ENCODE data around the gene MAD1L1. TPM values are rescaled to one million over a fixed set of nuclear protein-coding genes. Genes with fewer than 3 reads are reported as not detected.

Gene MAD1L1
- total RNA-seq, 1 donor from 2014 or later, result 56.2 TPM

DNA sequence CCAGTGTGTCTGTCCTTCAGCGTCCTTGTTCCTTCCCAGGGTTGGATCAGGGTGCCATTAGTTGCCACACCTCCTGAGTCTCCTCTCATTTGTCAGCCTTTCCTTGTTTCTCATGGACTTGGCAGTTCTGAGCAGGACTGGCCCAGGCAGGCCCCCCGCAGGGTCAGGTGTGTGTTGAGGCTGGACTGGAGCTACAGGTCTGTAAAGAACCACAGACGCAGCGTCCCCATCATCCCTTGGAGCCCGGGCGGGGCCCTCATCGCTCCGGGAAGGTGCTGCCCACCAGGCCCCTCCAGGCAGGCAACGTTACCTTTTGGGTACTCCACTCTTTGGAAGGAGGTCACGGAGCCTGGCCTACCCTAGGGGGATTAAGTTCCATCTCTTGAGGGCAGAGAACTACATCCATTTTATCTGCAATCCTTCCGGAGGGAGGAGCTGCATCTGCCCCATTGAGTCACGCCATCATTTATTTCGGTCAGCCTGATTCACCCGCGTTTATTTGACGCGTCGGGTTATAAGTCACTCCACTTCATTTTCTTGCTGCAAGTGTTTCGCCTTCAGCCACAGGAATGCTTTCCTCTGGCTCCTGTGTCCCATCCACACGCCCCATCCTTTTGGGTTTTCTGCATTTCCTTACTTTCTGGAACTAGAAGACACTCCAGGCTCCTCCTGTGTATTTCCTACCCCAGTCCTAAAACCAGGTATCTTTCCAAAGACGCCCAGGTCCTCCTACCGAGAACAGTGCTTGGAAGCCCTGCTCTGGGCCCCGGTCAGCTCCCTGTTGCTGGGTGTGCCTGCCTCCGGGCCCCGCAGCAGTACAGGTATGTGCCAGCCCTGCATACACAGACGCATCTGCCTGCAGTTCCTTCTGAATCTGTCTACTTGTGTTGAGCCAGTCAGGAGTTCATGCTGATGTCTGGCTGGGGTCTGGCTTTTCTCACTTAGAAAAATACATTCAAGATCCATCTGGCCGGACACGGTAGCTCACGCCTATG, 141.9 kb downstream of the MAD1L1 start:
- H3K27ac Mint-ChIP-seq, result no peak overlapping the region
- H3K36me3 Mint-ChIP-seq (ENCODE audit: low read depth), result no peaks in the 10 kb centered on the region
- no peaks in the 10 kb centered on the region for H3K9me3 Mint-ChIP-seq
- peaks cover 6% of the 10 kb centered on the region for H3K4me1 Mint-ChIP-seq (ENCODE audit: low read depth)
- H3K4me3 Mint-ChIP-seq, result no peak overlapping the region
- no peak for DNase-seq (ENCODE audit: low spot score)
- no peaks in the 10 kb centered on the region for H3K27me3 Mint-ChIP-seq (ENCODE audit: insufficient read depth)
- intact Hi-C loops (cut with micrococcal nuclease), result no loop called here

DNA sequence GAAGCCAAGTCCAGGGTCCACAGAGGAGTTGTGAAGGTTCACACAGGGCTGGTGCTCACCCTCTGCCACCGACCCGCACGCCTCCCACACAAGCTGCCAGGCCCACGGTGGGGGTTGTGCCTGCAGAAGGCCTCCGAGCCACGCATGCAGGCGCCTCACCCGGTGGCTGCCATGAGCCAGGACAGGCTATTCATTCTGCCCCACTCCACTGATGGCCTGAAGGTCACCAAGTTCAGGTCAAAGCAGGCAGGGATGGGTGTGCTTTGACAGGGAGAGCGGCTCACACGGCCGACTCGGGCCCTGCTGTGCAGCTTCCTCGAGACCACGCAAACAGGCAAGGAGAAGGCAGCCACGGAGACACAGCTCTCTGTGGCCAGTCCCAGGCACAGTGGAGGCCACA, 143.9 kb downstream of the MAD1L1 start:
- no peak overlapping the region for H3K4me3 Mint-ChIP-seq
- H3K27me3 Mint-ChIP-seq (ENCODE audit: insufficient read depth), result no peaks in the 10 kb centered on the region
- H3K36me3 Mint-ChIP-seq (ENCODE audit: low read depth), result no peaks in the 10 kb centered on the region
- no peak overlapping the region for H3K27ac Mint-ChIP-seq
- intact Hi-C loops (cut with micrococcal nuclease), result no loop called here
- no peaks in the 10 kb centered on the region for H3K9me3 Mint-ChIP-seq
- peaks cover 13% of the 10 kb centered on the region for H3K4me1 Mint-ChIP-seq (ENCODE audit: low read depth)
- no peak for DNase-seq (ENCODE audit: low spot score)

DNA sequence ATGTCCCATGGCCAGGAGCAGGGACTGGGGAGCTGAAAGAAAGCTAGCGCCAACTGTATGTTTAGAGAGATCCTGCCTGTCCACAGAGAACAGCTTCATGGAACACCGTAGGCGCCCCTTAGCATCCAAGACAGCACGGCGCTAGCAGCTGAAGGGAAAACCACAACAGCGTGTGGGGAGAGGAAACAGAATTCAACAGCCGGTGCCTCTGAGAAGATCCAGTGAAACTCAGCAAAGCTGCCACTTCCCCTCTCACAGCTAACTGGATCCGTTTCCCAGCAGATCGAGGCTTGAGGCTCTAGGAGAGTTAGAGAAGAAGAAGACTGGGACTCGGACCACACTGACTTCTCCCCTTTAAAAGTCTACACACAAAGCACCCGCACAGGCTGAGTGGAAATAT, 145.0 kb downstream of the MAD1L1 start:
- no peak for DNase-seq (ENCODE audit: low spot score)
- H3K27ac Mint-ChIP-seq, result no peak overlapping the region
- H3K4me1 Mint-ChIP-seq (ENCODE audit: low read depth), result peaks cover 13% of the 10 kb centered on the region
- no peaks in the 10 kb centered on the region for H3K27me3 Mint-ChIP-seq (ENCODE audit: insufficient read depth)
- no peaks in the 10 kb centered on the region for H3K9me3 Mint-ChIP-seq
- no peak overlapping the region for H3K4me3 Mint-ChIP-seq
- H3K36me3 Mint-ChIP-seq (ENCODE audit: low read depth), result no peaks in the 10 kb centered on the region
- intact Hi-C loops (cut with micrococcal nuclease), result no loop called here

DNA sequence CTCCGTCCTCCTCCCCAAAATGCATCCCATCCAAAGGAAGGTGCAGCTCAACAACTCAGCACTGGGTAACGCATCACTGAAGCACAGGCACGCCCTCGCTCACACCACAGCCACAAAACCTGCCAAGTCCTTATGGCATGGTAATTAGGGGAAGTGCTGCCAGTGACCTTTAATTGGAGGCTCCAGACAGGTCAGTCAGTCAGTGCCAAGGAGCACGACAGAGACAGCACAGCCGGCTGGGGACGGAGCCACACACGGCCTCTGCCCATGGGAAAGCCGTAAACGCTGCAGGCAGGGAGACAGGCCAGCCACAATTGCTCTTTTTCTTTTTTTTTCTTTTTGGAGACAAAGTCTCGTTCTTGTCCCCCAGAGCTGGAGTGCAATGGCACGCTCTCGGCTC, 146.5 kb downstream of the MAD1L1 start:
- no peak overlapping the region for H3K27ac Mint-ChIP-seq
- no peaks in the 10 kb centered on the region for H3K9me3 Mint-ChIP-seq
- DNase-seq (ENCODE audit: low spot score), result no peak
- no peaks in the 10 kb centered on the region for H3K36me3 Mint-ChIP-seq (ENCODE audit: low read depth)
- intact Hi-C loops (cut with micrococcal nuclease), result no loop called here
- H3K4me3 Mint-ChIP-seq, result no peak overlapping the region
- H3K4me1 Mint-ChIP-seq (ENCODE audit: low read depth), result peaks cover 13% of the 10 kb centered on the region
- no peaks in the 10 kb centered on the region for H3K27me3 Mint-ChIP-seq (ENCODE audit: insufficient read depth)

DNA sequence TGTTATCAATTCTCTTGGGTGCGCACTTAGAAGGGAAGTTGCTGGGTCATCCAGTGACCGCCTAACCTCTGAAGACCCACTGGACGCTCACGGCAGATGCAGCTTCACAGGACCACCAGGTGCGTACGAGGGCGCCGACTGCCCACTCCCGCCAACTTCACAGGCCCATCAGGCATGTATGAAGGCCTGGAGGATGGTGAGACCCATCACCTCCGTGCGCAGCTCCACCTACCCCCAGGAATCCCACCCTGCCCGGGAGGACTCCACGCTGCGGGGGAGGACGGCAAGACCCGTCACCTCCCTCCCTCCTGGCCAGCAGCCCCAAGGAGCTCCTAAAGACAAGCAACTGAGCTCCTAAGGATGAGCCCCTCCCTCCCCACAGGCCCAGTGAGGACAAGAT, 146.9 kb downstream of the MAD1L1 start:
- no peaks in the 10 kb centered on the region for H3K27me3 Mint-ChIP-seq (ENCODE audit: insufficient read depth)
- intact Hi-C loops (cut with micrococcal nuclease), result no loop called here
- no peak for DNase-seq (ENCODE audit: low spot score)
- no peaks in the 10 kb centered on the region for H3K36me3 Mint-ChIP-seq (ENCODE audit: low read depth)
- H3K9me3 Mint-ChIP-seq, result no peaks in the 10 kb centered on the region
- no peak overlapping the region for H3K4me3 Mint-ChIP-seq
- H3K4me1 Mint-ChIP-seq (ENCODE audit: low read depth), result peaks cover 13% of the 10 kb centered on the region
- H3K27ac Mint-ChIP-seq, result no peak overlapping the region

DNA sequence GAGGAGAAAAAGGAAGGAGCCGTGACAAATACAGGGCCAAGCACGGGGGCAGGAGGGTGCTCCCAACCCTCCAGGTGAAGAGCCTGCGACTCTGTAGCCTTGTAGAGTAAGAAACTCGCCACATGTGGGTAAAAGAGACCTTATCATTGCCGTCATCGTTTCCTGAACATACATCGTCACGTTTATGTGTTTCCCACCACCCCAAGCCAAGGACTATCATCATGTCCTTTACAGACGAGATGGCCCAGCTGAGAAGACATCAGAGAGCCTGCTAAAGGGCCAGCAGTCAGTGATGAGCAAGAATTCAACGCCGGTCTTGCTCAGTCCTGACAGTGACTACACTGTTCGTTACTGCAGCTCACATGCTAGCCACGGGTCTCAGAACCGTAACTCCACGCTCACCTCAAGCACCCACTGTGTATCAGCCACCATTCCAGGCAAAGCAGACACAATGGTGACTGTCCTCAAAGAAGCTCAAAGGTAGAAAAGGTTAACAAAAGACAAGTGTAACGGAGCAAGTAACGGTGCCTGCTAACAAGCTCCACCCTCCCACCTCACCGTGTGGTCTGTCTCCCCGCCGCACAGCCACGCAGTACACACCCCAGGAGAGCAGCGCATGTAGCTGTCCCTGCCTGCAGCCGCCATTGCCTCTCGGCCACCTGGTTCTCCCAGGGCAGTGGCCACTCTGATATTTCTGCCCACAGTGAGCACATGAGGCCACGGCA, 147.8 kb downstream of the MAD1L1 start:
- H3K27ac Mint-ChIP-seq, result peak overlapping the region; percentile 35
- H3K36me3 Mint-ChIP-seq (ENCODE audit: low read depth), result no peaks in the 10 kb centered on the region
- H3K4me1 Mint-ChIP-seq (ENCODE audit: low read depth), result peaks cover 13% of the 10 kb centered on the region
- H3K27me3 Mint-ChIP-seq (ENCODE audit: insufficient read depth), result no peaks in the 10 kb centered on the region
- H3K9me3 Mint-ChIP-seq, result no peaks in the 10 kb centered on the region
- H3K4me3 Mint-ChIP-seq, result no peak overlapping the region
- intact Hi-C loops (cut with micrococcal nuclease), result no loop called here
- DNase-seq (ENCODE audit: low spot score), result no peak

DNA sequence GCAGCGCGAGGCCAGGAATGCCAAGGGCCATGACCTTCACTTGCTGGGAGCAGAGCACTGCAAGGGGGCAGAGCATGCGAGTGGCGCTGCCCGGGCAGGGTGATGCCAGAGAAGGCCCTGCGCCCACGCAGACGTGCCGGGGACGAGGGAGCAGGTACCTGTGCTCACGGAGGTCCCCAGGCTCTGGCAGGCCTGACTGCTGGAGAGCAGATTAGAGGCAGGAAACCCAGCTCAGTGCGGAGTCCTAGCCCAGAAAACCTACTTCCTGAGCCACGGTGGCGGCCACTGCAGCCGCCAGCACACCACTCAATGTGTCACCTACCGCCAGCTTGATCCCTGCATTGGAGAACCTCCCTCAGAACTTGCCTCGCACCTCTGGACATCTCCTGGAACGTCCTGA, 148.4 kb downstream of the MAD1L1 start:
- peaks cover 13% of the 10 kb centered on the region for H3K4me1 Mint-ChIP-seq (ENCODE audit: low read depth)
- no peaks in the 10 kb centered on the region for H3K27me3 Mint-ChIP-seq (ENCODE audit: insufficient read depth)
- H3K27ac Mint-ChIP-seq, result no peak overlapping the region
- no peak for DNase-seq (ENCODE audit: low spot score)
- intact Hi-C loops (cut with micrococcal nuclease), result no loop called here
- no peak overlapping the region for H3K4me3 Mint-ChIP-seq
- H3K9me3 Mint-ChIP-seq, result no peaks in the 10 kb centered on the region
- no peaks in the 10 kb centered on the region for H3K36me3 Mint-ChIP-seq (ENCODE audit: low read depth)

DNA sequence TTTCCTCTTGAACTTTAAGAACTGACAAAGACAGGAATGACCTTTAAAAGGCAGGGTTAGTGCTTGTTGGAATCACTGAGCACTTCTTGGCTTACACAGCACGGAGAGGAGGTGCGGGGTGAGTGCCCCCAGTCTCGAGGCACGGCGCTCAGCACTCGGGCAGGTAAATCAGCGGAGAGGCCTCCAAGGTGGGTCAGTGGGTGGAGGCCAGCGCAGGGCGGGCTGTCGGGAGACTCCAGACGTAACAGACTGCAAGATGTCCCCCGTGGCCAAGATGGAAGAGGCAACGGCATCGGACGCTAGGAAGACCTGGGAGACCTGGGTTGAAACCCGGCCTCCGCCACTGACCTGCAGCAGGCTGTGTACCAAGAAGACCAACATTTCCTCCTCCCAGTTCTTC, 149.4 kb downstream of the MAD1L1 start:
- Mint-ChIP-seq H3K4me1 (ENCODE audit: low read depth) (peaks cover 13% of the 10 kb centered on the region), H3K27ac (no peak overlapping the region), H3K4me3 (no peak overlapping the region), H3K9me3 (no peaks in the 10 kb centered on the region), H3K36me3 (ENCODE audit: low read depth) (no peaks in the 10 kb centered on the region), H3K27me3 (ENCODE audit: insufficient read depth) (no peaks in the 10 kb centered on the region)
- no peak for DNase-seq (ENCODE audit: low spot score)
- intact Hi-C loops (cut with micrococcal nuclease), result no loop called here

DNA sequence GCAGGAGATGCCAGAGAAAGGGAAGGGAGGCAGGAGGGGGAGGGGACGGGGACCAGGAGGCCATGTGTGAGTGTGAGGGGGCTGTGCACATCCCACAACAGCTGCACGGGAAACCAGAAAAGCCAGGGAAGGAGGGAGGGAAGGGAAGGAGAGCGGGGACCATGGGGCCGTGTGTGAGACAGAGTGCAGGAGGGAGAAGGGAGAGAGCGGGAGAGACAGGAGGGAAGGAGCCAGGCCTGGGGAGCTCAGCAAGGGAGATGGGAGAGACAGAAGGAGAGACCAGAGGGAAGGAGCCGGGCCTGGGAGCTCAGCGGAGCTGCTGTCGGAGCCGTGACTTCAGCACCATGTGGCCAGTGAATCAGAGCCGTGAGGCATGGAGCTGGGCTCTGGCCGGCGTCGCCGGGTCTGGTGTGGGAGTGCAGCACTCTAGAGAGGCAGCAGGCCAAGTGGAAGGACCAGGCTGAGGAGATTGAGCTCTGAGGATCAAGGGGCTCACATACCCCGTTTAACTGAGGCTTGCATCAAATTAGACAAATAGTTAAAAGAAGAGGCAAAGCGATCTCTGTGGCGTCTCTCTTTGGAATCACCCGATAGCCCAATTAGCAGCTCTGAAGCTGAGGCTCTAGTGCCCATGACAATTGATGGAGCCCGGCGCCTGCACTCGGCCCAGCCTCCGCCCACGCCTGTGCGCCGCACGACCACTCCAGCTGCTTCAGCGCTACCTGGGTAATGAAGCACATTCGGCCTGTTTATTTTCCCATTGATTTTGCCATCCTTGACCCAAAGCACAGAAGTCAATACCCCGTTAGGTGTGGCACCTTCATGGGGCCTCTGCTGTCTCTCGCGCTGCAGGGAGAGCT, 150.4 kb downstream of the MAD1L1 start:
- Mint-ChIP-seq H3K4me3 (no peak overlapping the region), H3K9me3 (no peaks in the 10 kb centered on the region), H3K27me3 (ENCODE audit: insufficient read depth) (no peaks in the 10 kb centered on the region), H3K27ac (no peak overlapping the region), H3K4me1 (ENCODE audit: low read depth) (peaks cover 13% of the 10 kb centered on the region), H3K36me3 (ENCODE audit: low read depth) (no peaks in the 10 kb centered on the region)
- intact Hi-C loops (cut with micrococcal nuclease), result no loop called here
- DNase-seq (ENCODE audit: low spot score), result no peak

DNA sequence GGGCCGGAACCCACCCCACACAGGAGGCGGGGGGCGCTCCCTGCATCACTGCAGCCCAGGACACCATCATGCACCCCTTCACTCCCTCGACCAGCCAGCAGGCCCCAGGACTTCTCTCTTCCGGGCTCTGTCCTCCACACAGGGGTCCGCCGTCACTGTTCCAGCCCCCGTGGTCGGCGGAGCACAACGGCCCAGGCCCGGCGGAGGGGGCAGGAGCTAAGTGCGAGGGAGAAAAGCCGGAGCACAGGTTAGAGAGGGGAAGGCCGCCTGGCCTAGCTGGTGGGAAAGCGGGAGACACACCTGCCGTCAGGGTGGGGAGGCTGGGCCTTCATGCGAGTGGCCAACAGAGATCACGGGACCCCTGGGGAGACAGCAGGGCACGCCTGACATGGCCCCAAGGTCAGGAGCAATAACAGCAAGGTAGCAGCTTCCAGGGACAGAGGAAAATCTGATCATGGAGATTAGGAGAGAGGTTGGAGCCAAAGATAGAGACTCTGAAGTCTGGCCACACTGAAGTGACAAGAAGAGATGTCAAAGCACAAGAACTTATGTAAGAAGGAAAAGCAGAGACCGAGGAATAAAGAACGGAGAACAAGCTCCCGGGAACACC, 151.1 kb downstream of the MAD1L1 start:
- Mint-ChIP-seq H3K9me3 (no peaks in the 10 kb centered on the region), H3K27ac (no peak overlapping the region), H3K27me3 (ENCODE audit: insufficient read depth) (no peaks in the 10 kb centered on the region), H3K4me3 (no peak overlapping the region), H3K4me1 (ENCODE audit: low read depth) (peaks cover 13% of the 10 kb centered on the region), H3K36me3 (ENCODE audit: low read depth) (no peaks in the 10 kb centered on the region)
- intact Hi-C loops (cut with micrococcal nuclease), result no loop called here
- no peak for DNase-seq (ENCODE audit: low spot score)

DNA sequence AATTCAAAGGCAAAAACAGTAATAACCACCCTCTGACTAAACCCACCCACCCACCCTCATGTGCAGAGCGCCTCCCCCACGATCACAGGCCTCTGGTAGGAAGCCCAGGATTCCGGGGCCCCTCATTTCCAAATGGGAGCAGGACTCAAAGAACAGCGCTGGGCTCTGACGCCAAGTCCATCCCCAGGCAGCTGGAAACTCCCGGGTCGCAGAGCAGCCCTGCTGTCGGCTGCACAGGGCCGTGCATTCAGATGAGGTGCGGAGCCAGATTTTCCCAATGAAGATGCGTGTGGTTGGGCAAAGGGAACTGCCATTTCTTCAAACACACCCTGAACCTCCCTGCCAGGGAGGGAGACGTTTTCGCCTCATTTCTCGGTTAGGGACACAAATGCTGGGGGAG, 152.3 kb downstream of the MAD1L1 start:
- no peaks in the 10 kb centered on the region for H3K27me3 Mint-ChIP-seq (ENCODE audit: insufficient read depth)
- no peak overlapping the region for H3K27ac Mint-ChIP-seq
- H3K9me3 Mint-ChIP-seq, result no peaks in the 10 kb centered on the region
- intact Hi-C loops (cut with micrococcal nuclease), result no loop called here
- H3K36me3 Mint-ChIP-seq (ENCODE audit: low read depth), result no peaks in the 10 kb centered on the region
- DNase-seq (ENCODE audit: low spot score), result no peak
- peaks cover 13% of the 10 kb centered on the region for H3K4me1 Mint-ChIP-seq (ENCODE audit: low read depth)
- no peak overlapping the region for H3K4me3 Mint-ChIP-seq

DNA sequence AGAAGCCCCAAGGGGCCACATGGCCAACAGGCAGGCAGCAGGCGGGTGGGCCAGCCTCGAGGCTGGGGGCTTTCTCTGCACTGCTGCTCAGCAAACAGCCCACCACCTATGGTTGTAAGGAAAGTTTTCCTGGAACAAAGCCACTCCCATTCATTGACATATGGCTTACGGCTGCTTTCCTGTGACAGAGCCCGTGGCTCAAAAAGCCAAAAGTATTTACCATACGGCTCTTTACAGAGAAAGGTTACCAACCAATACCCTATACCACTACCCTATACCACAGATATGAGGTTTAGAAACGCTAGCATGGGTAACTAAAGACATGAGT, 152.7 kb downstream of the MAD1L1 start:
- H3K4me1 Mint-ChIP-seq (ENCODE audit: low read depth), result peaks cover 10% of the 10 kb centered on the region
- no peaks in the 10 kb centered on the region for H3K36me3 Mint-ChIP-seq (ENCODE audit: low read depth)
- H3K9me3 Mint-ChIP-seq, result no peaks in the 10 kb centered on the region
- DNase-seq (ENCODE audit: low spot score), result no peak
- intact Hi-C loops (cut with micrococcal nuclease), result no loop called here
- H3K4me3 Mint-ChIP-seq, result no peak overlapping the region
- H3K27ac Mint-ChIP-seq, result no peak overlapping the region
- H3K27me3 Mint-ChIP-seq (ENCODE audit: insufficient read depth), result no peaks in the 10 kb centered on the region
